Uterus (tissue), 4 donors: ENCODE measurements around the gene SEC16A. TPM values are rescaled to one million over a fixed set of nuclear protein-coding genes. Genes with fewer than 3 reads are reported as not detected.
A peak's percentile ranks its signal among the peaks of the same experiment; 100 is the strongest.

Source experiments
- DNase-seq, 2 donors: peaks; one replicate each; pipeline ENCODE4 v3.0.0-alpha.2; 2019 to 2020
- H3K27ac ChIP-seq, 2 donors: fragments of 200-600 bp; sonication (generic); 1 replicate in 1 of 2; 2 replicates in 1 of 2; pipeline ENCODE4 v1.5.1; 2016 to 2018
- H3K27me3 ChIP-seq, 2 donors: fragments of 200-600 bp; sonication (generic); one replicate each; pipeline ENCODE4 v1.5.1; 2018 to 2019; ENCODE audit warnings: control low read depth in 1 of 2
- H3K36me3 ChIP-seq, 2 donors: fragments of 200-600 bp; sonication (generic); one replicate each; pipeline ENCODE4 v1.5.1; 2019; ENCODE audit warnings: control low read depth in 1 of 2
- H3K4me1 ChIP-seq, 2 donors: fragments of 200-600 bp; sonication (generic); one replicate each; pipeline ENCODE4 v1.5.1; 2018 to 2019; ENCODE audit warnings: control low read depth in 1 of 2
- H3K4me3 ChIP-seq, 2 donors: fragments of 200-600 bp; sonication (generic); 1 replicate in 1 of 2; 2 replicates in 1 of 2; pipeline ENCODE4 v1.5.1; 2018 to 2019; ENCODE audit warnings: mild to moderate bottlenecking in 1 of 2
- H3K9me3 ChIP-seq, 2 donors: fragments of 200-600 bp; sonication (generic); one replicate each; pipeline ENCODE4 v1.5.1; 2019; ENCODE audit warnings: control low read depth in 1 of 2
- CTCF ChIP-seq, 4 experiments: fragments of 200-600 bp in 2 of 4; fragments of 450-650 bp in 2 of 4; sonication (generic) in 2 of 4; IDR thresholded peaks; one replicate each; pipeline ENCODE4 v1.5.1; 2016 to 2019; ENCODE audit warnings: antibody characterized with exemption in 4 of 4, mild to moderate bottlenecking in 2 of 4, moderate library complexity in 1 of 4
- POLR2A ChIP-seq, 2 donors: fragments of 450-650 bp; IDR thresholded peaks; one replicate each; pipeline ENCODE4 v1.6.1; 2016; ENCODE audit warnings: antibody characterized with exemption in 2 of 2, mild to moderate bottlenecking in 1 of 2, moderate library complexity in 1 of 2
- intact Hi-C: fragments of 100-400 bp; cut with DNase I; formaldehyde crosslinking; loops from one replicate; pipeline ENCODE4 v1.15.1; 2023; ENCODE audit warnings: low total_unique reads
- total RNA-seq, 4 donors: library from RNA; depleted of rRNA in 3 of 4; stranded (reverse); fragments of >200 nt in 3 of 4; gene quantifications; one replicate each; pipeline versions ENCODE4 v1.1.0 to v1.2.4, GENCODE V29; 2014 to 2023
- donor health status: DM: yes; HTN: yes; CAD: no.

Gene SEC16A
- total RNA-seq, 4 donors from 2014 or later, result 18.8 to 73.2 (median 35.1) TPM

- peak; percentile 74 to 87 for DNase-seq
- Histone ChIP-seq H3K4me3 (peak within 1 kb of the TSS; percentile 43 to 80), H3K9me3 (no peaks in the 10 kb centered on the region), H3K36me3 (no peaks in the 10 kb centered on the region), H3K27ac (peak within 1 kb of the TSS; percentile 20 to 29), H3K4me1 (peaks cover 4 to 7% of the 10 kb centered on the region in 2 donors), H3K27me3 (no peaks in the 10 kb centered on the region)
- TF ChIP-seq POLR2A (IDR thresholded peaks at IDR 0.05) (peak; percentile 45 to 66), CTCF (IDR thresholded peaks at IDR 0.05) (peak; percentile 90 to 98 (median 98))
- intact Hi-C loops, result no loop called here
Observed at GRCh38 chr9:136400038-136400834, 82.6 kb downstream of the SEC16A start, which contains the start of gene SNAPC4. Gene SNAPC4 (minus strand): TSS chr9:136400170. CDS start chr9:136398428, 1,742 bp downstream.

GRCh38 chr9:136399176-136400037, 83.4 kb downstream of the SEC16A start:
- Histone ChIP-seq H3K36me3 (no peaks in the 10 kb centered on the region), H3K27me3 (no peaks in the 10 kb centered on the region), H3K9me3 (no peaks in the 10 kb centered on the region), H3K27ac (peak overlapping the region in 1 of 2 donors; percentile 16), H3K4me1 (peaks cover 4 to 7% of the 10 kb centered on the region in 2 donors), H3K4me3 (peak overlapping the region; percentile 43 to 80)
- TF ChIP-seq POLR2A (IDR thresholded peaks at IDR 0.05) (no peak), CTCF (IDR thresholded peaks at IDR 0.05) (no peak)
- no peak for DNase-seq
- intact Hi-C loops, result no loop called here

- Histone ChIP-seq H3K36me3 (no peaks in the 10 kb centered on the region), H3K27ac (no peak overlapping the region), H3K27me3 (no peaks in the 10 kb centered on the region), H3K4me1 (peaks cover 4 to 7% of the 10 kb centered on the region in 2 donors), H3K4me3 (no peak overlapping the region), H3K9me3 (no peaks in the 10 kb centered on the region)
- TF ChIP-seq CTCF (IDR thresholded peaks at IDR 0.05) (no peak), POLR2A (IDR thresholded peaks at IDR 0.05) (no peak)
- no peak for DNase-seq
- intact Hi-C loops, result no loop called here
Observed at GRCh38 chr9:136398286-136398685, 84.6 kb downstream of the SEC16A start.

GRCh38 chr9:136397643-136398042, 85.2 kb downstream of the SEC16A start:
- Histone ChIP-seq H3K27me3 (no peaks in the 10 kb centered on the region), H3K36me3 (no peaks in the 10 kb centered on the region), H3K4me1 (peaks cover 4 to 7% of the 10 kb centered on the region in 2 donors), H3K4me3 (no peak overlapping the region), H3K9me3 (no peaks in the 10 kb centered on the region), H3K27ac (no peak overlapping the region)
- TF ChIP-seq POLR2A (IDR thresholded peaks at IDR 0.05) (no peak), CTCF (IDR thresholded peaks at IDR 0.05) (no peak)
- intact Hi-C loops, result no loop called here
- DNase-seq, result no peak

- Histone ChIP-seq H3K4me3 (no peak overlapping the region), H3K4me1 (peaks cover 4 to 7% of the 10 kb centered on the region in 2 donors), H3K27ac (no peak overlapping the region), H3K27me3 (no peaks in the 10 kb centered on the region), H3K9me3 (no peaks in the 10 kb centered on the region), H3K36me3 (no peaks in the 10 kb centered on the region)
- TF ChIP-seq POLR2A (IDR thresholded peaks at IDR 0.05), result no peak
- TF ChIP-seq CTCF (IDR thresholded peaks at IDR 0.05), result no peak
- DNase-seq, result no peak
- intact Hi-C loops, result no loop called here
Observed at GRCh38 chr9:136396219-136396515, 86.7 kb downstream of the SEC16A start.
